Keratinocyte (primary cell): ENCODE data around the gene MICAL3. TPM values are rescaled to one million over a fixed set of nuclear protein-coding genes. Genes with fewer than 3 reads are reported as not detected.
A peak's percentile ranks its signal among the peaks of the same experiment; 100 is the strongest.

Experiments used
- DNase-seq: peaks from one replicate; pipeline ENCODE4 v3.0.0-alpha.2; 2011; ENCODE audit warnings: low read depth, missing footprints, low spot score
- FAIRE-seq: peaks from 2 replicates; lab custom pipeline; 2011; peaks lifted over from hg19 to GRCh38; lab: Jason Lieb, UNC
- H2AFZ ChIP-seq: 2 replicates; pipeline ENCODE4 v1.6.0; 2012; ENCODE audit warnings: low read length, control low read depth, inconsistent platforms; ENCODE audit not compliant: control insufficient read depth
- H3K27ac ChIP-seq: 2 replicates; pipeline ENCODE4 v1.5.1; 2011; ENCODE audit warnings: low read length; ENCODE audit not compliant: control insufficient read depth, insufficient read depth
- H3K27me3 ChIP-seq: 3 replicates; pipeline ENCODE4 v1.6.0; 2011; ENCODE audit warnings: low read length; ENCODE audit not compliant: control insufficient read depth, insufficient read depth; ENCODE audit errors: extremely low read depth
- H3K36me3 ChIP-seq, 2 experiments: 2 replicates in 1 of 2; 3 replicates in 1 of 2; pipeline ENCODE4 v1.5.1; 2011; ENCODE audit warnings: low read length in 2 of 2, mild to moderate bottlenecking in 1 of 2; ENCODE audit not compliant: control insufficient read depth in 2 of 2, insufficient read depth in 2 of 2; ENCODE audit errors: extremely low read depth in 1 of 2
- H3K4me1 ChIP-seq: 3 replicates; pipeline ENCODE4 v1.5.1; 2011; ENCODE audit warnings: low read length; ENCODE audit not compliant: control insufficient read depth, insufficient read depth; ENCODE audit errors: extremely low read depth
- H3K4me2 ChIP-seq: 3 replicates; pipeline ENCODE4 v1.6.0; 2011; ENCODE audit warnings: low read depth, low read length; ENCODE audit not compliant: control insufficient read depth, insufficient read depth; ENCODE audit errors: extremely low read depth
- H3K4me3 ChIP-seq, 3 experiments: fragments of 200-600 bp in 1 of 3; sonication (generic) in 1 of 3; 2 replicates in 2 of 3; 3 replicates in 1 of 3; pipeline ENCODE4 v1.5.1; 2011 to 2016; ENCODE audit warnings: low read length in 3 of 3, mild to moderate bottlenecking in 3 of 3, control low read depth in 2 of 3, inconsistent platforms in 1 of 3, low read depth in 1 of 3, mixed read lengths in 1 of 3, mixed run types in 1 of 3, moderate library complexity in 1 of 3; ENCODE audit not compliant: control insufficient read depth in 2 of 3, insufficient read depth in 2 of 3; ENCODE audit errors: extremely low read depth in 1 of 3
- H3K79me2 ChIP-seq: 2 replicates; pipeline ENCODE4 v1.6.0; 2012; ENCODE audit warnings: low read length; ENCODE audit not compliant: control insufficient read depth, insufficient read depth
- H3K9ac ChIP-seq: 3 replicates; pipeline ENCODE4 v1.6.0; 2011; ENCODE audit warnings: low read length; ENCODE audit not compliant: control insufficient read depth, insufficient read depth; ENCODE audit errors: extremely low read depth
- H3K9me1 ChIP-seq: 3 replicates; pipeline ENCODE4 v1.6.0; 2011; ENCODE audit warnings: low read length; ENCODE audit not compliant: control insufficient read depth, insufficient read depth; ENCODE audit errors: extremely low read depth
- H3K9me3 ChIP-seq: 2 replicates; pipeline ENCODE4 v1.5.1; 2012; ENCODE audit warnings: low read depth, low read length; ENCODE audit not compliant: control insufficient read depth
- H4K20me1 ChIP-seq: 3 replicates; pipeline ENCODE4 v1.6.0; 2011; ENCODE audit warnings: low read length; ENCODE audit not compliant: control insufficient read depth, insufficient read depth; ENCODE audit errors: extremely low read depth
- EZH2 ChIP-seq: IDR thresholded peaks from one replicate; pipeline ENCODE4 v1.6.1; 2012; ENCODE audit warnings: inconsistent platforms, mild to moderate bottlenecking, low read length, moderate library complexity
- dilution Hi-C: fragments of 300-500 bp; cut with MboI; formaldehyde crosslinking; loops from one replicate; pipeline ENCODE4 v1.7.0; 2020; ENCODE audit warnings: low sequenced_read_pairs; ENCODE audit not compliant: extremely low pct_ligation_motif_present
- polyA plus RNA-seq, 5 experiments: library from polyadenylated mRNA; depleted of rRNA in 3 of 5; stranded (reverse) in 3 of 5; stranded (forward) in 1 of 5; unstranded in 1 of 5; fragments of >200 nt; gene quantifications; 1 replicate in 1 of 5; 2 replicates in 3 of 5; 3 replicates in 1 of 5; pipeline versions ENCODE4 v1.2.1 to v1.2.3, GENCODE V29; 2011 to 2012; ENCODE audit warnings: missing spikeins in 2 of 5, low read depth in 1 of 5, low replicate concordance in 1 of 5
- TF ChIP-seq, protein P1 (sequence below), 3 experiments: IDR thresholded peaks in 1 of 3; conservative IDR thresholded peaks in 1 of 3; optimal IDR thresholded peaks in 1 of 3; 2 replicates in 2 of 3; 3 replicates in 1 of 3; pipeline versions ENCODE3 to v1.5.1; 2011; ENCODE audit warnings: low read length in 3 of 3, mild to moderate bottlenecking in 3 of 3, moderate library complexity in 2 of 3, control low read depth in 1 of 3, inconsistent platforms in 1 of 3; ENCODE audit not compliant: insufficient read depth in 2 of 3; ENCODE audit errors: extremely low read depth in 1 of 3

The MICAL3 gene
- polyA plus RNA-seq, 1 donor (not counting 4 experiments of a cell fraction or from before 2014, with no cell fraction given), result 27.9 TPM

GRCh38 chr22:18070556-18071306, 46.4 kb upstream of the MICAL3 start:
- Histone ChIP-seq H3K79me2 (no peaks in the 10 kb centered on the region), H3K4me1 (peaks cover 18% of the 10 kb centered on the region), H4K20me1 (no peaks in the 10 kb centered on the region), H3K9ac (no peak overlapping the region), H2AFZ (peak overlapping the region; percentile 21), H3K27ac (peak overlapping the region; percentile 39), H3K36me3 (no peaks in the 10 kb centered on the region), H3K9me1 (no peaks in the 10 kb centered on the region), H3K4me2 (peak overlapping the region; percentile 76), H3K27me3 (no peaks in the 10 kb centered on the region), H3K9me3 (no peaks in the 10 kb centered on the region), H3K4me3 (peak overlapping the region in 2 of 3 experiments; percentile 29 to 31)
- TF ChIP-seq EZH2, result no peak
- TF ChIP-seq, protein P1, sequence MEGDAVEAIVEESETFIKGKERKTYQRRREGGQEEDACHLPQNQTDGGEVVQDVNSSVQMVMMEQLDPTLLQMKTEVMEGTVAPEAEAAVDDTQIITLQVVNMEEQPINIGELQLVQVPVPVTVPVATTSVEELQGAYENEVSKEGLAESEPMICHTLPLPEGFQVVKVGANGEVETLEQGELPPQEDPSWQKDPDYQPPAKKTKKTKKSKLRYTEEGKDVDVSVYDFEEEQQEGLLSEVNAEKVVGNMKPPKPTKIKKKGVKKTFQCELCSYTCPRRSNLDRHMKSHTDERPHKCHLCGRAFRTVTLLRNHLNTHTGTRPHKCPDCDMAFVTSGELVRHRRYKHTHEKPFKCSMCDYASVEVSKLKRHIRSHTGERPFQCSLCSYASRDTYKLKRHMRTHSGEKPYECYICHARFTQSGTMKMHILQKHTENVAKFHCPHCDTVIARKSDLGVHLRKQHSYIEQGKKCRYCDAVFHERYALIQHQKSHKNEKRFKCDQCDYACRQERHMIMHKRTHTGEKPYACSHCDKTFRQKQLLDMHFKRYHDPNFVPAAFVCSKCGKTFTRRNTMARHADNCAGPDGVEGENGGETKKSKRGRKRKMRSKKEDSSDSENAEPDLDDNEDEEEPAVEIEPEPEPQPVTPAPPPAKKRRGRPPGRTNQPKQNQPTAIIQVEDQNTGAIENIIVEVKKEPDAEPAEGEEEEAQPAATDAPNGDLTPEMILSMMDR (optimal IDR thresholded peaks at IDR 0.05 in 1 of 3, IDR thresholded peaks at IDR 0.05 in 1 of 3, conservative IDR thresholded peaks at IDR 0.05 in 1 of 3; ENCODE audit: extremely low read depth in 1 of 3, insufficient read depth in 2 of 3, low read length in 3 of 3), result peak; percentile 65 to 95 (median 86)
- DNase-seq (peak; percentile 89), FAIRE-seq (peak; percentile 86)
- dilution Hi-C loops, result no loop called here

DNA sequence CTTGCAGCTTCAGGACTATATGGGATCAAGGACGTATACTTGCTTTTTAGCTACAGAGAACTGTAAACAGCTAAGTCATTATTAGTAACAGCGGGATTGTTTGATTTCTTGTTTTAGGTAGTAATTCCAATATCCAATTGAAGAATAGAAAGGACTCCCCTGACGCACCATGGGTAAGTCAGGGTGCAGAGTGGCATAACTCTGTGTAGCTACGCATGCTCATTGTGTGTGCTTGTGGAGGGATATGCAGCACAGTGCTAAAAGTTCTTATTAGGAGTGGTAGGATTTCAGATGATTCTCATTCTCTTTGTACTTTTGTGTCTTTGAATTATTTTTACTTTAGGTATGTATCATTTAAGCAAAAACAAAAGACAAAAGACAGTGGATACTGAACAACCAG, 45.7 kb upstream of the MICAL3 start:
- Histone ChIP-seq H3K79me2 (no peaks in the 10 kb centered on the region), H3K27ac (no peak overlapping the region)
- dilution Hi-C loops, result no loop called here

More for the DNA sequence above, 45.7 kb upstream of the MICAL3 start:
- no peak overlapping the region for H3K4me2 ChIP-seq
- H4K20me1 ChIP-seq, result no peaks in the 10 kb centered on the region
- no peaks in the 10 kb centered on the region for H3K36me3 ChIP-seq
- no peak for TF ChIP-seq EZH2
- TF ChIP-seq, protein P1 (optimal IDR thresholded peaks at IDR 0.05 in 1 of 3, IDR thresholded peaks at IDR 0.05 in 1 of 3, conservative IDR thresholded peaks at IDR 0.05 in 1 of 3; ENCODE audit: extremely low read depth in 1 of 3, insufficient read depth in 2 of 3, low read length in 3 of 3), result no peak
- no peak overlapping the region for H3K4me3 ChIP-seq
- H2AFZ ChIP-seq, result no peak overlapping the region
- no peak overlapping the region for H3K9ac ChIP-seq
- FAIRE-seq (no peak), DNase-seq (no peak)
- H3K27me3 ChIP-seq, result no peaks in the 10 kb centered on the region
- no peaks in the 10 kb centered on the region for H3K9me1 ChIP-seq
- H3K9me3 ChIP-seq, result no peaks in the 10 kb centered on the region
- peaks cover 21% of the 10 kb centered on the region for H3K4me1 ChIP-seq
